Thyroid gland (tissue), 4 donors: ENCODE data around the gene CCDC83.

ENCODE experiments used
- POLR2A ChIP-seq, 2 donors: fragments of 450-650 bp; IDR thresholded peaks; one replicate each; pipeline ENCODE4 v1.6.1; 2017; ENCODE audit warnings: antibody characterized with exemption in 2 of 2, mild to moderate bottlenecking in 2 of 2, moderate library complexity in 1 of 2
- TF ChIP-seq, protein P1 (sequence below), 6 experiments: fragments of 200-600 bp in 3 of 6; fragments of 450-650 bp in 3 of 6; sonication (generic) in 3 of 6; IDR thresholded peaks; one replicate each; pipeline ENCODE4 v1.5.1; 2016 to 2019; ENCODE audit warnings: antibody characterized with exemption in 6 of 6, mild to moderate bottlenecking in 2 of 6, inconsistent platforms in 1 of 6, moderate library complexity in 1 of 6

DNA sequence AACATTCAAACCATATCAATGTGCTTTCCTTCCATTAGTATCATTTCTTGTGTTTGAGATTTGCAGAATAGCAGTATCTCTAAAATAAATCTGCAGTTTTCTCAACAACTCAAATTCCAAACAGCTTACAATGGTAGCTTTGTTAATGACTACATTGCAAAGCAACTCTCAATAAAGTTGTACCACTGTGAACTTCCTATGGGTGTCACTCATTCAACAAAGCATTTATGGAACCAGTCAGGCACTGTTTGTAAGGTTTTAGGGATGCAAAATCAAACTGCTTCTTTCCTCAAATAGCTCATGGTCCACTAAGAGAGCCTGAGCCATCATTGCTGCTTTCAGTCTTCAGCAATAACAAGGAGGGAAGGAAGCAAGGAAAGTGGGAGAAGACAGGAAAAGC is 91.0 kb downstream of the CCDC83 start:
- TF ChIP-seq, protein P1, sequence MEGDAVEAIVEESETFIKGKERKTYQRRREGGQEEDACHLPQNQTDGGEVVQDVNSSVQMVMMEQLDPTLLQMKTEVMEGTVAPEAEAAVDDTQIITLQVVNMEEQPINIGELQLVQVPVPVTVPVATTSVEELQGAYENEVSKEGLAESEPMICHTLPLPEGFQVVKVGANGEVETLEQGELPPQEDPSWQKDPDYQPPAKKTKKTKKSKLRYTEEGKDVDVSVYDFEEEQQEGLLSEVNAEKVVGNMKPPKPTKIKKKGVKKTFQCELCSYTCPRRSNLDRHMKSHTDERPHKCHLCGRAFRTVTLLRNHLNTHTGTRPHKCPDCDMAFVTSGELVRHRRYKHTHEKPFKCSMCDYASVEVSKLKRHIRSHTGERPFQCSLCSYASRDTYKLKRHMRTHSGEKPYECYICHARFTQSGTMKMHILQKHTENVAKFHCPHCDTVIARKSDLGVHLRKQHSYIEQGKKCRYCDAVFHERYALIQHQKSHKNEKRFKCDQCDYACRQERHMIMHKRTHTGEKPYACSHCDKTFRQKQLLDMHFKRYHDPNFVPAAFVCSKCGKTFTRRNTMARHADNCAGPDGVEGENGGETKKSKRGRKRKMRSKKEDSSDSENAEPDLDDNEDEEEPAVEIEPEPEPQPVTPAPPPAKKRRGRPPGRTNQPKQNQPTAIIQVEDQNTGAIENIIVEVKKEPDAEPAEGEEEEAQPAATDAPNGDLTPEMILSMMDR (IDR thresholded peaks at IDR 0.05) = no peak
- no peak for TF ChIP-seq POLR2A (IDR thresholded peaks at IDR 0.05)
